Fibroblast of pulmonary artery (primary cell): ENCODE data around the gene PLEK2.
"Not testable (repeated sequence)": the region's sequence is repeated elsewhere in the genome, so short reads cannot be mapped to it uniquely, and the experiment has no call there.

Experiments
- DNase-seq: peaks from one replicate; pipeline ENCODE4 v3.0.0-alpha.2; 2010; ENCODE audit warnings: low read depth
- H3K4me3 ChIP-seq: replicated peaks from 2 replicates; pipeline ENCODE4 v1.5.1; 2011; ENCODE audit warnings: low read depth, mild to moderate bottlenecking, control low read depth, low read length, moderate library complexity
- TF ChIP-seq, protein P1 (sequence below): IDR thresholded peaks from 2 replicates; pipeline ENCODE4 v1.5.1; 2011; ENCODE audit warnings: mild to moderate bottlenecking, control low read depth, low read length, inconsistent platforms; ENCODE audit errors: missing control alignments

Gene PLEK2

GRCh38 chr14:67352055-67352454, 59.9 kb downstream of the PLEK2 start:
- TF ChIP-seq, protein P1, sequence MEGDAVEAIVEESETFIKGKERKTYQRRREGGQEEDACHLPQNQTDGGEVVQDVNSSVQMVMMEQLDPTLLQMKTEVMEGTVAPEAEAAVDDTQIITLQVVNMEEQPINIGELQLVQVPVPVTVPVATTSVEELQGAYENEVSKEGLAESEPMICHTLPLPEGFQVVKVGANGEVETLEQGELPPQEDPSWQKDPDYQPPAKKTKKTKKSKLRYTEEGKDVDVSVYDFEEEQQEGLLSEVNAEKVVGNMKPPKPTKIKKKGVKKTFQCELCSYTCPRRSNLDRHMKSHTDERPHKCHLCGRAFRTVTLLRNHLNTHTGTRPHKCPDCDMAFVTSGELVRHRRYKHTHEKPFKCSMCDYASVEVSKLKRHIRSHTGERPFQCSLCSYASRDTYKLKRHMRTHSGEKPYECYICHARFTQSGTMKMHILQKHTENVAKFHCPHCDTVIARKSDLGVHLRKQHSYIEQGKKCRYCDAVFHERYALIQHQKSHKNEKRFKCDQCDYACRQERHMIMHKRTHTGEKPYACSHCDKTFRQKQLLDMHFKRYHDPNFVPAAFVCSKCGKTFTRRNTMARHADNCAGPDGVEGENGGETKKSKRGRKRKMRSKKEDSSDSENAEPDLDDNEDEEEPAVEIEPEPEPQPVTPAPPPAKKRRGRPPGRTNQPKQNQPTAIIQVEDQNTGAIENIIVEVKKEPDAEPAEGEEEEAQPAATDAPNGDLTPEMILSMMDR: no peak
- DNase-seq: no peak
- H3K4me3 ChIP-seq: no peak overlapping the region

GRCh38 chr14:67345583-67345982, 66.4 kb downstream of the PLEK2 start:
- DNase-seq: no peak
- H3K4me3 ChIP-seq: no peak overlapping the region
- TF ChIP-seq, protein P1: no peak

DNA sequence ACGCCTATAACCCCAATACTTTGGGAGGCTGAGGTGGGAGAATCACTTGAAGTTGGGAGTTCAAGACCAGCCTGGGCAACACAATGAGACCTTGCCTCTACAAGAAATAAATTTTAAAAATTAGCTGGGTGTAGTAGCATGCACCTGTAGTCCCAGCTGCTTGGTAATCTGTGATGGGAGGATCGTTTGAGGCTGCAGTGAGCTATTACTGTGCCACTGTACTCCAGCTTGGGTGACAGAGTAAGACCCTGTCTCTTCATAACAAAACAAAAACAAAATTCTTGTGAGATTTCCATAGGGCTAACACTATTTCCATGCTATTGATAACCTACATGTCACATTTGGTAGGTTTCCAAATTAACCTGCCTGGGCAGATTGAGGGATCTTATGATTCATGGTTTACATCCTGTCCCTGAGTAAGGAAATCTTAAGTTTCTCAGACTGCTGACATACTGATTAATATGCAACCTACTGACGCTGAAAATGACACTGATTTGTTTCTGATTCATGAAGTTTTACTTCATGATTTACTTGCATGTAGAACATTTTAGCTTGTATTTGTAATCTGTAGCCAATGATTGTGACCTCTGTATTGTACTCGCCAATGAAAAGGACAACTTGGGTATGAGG, 68.2 kb downstream of the PLEK2 start:
- no peak for DNase-seq
- TF ChIP-seq, protein P1: no peak
- H3K4me3 ChIP-seq: no peak overlapping the region

DNA sequence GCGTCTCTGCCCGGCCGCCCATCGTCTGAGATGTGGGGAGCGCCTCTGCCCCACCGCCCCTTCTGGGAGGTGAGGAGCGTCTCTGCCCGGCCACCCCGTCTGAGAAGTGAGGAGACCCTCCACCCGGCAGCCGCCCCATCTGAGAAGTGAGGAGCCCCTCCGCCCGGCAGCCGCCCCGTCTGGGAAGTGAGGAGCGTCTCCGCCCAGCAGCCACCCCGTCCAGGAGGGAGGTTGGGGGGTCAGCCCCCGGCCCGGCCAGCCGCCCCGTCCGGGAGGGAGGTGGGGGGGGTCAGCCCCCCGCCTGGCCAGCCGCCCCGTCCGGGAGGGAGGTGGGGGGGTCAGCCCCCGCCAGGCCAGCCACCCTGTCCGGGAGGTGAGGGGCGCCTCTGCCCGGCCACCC, 70.7 kb downstream of the PLEK2 start:
- not testable (repeated sequence) for DNase-seq, H3K4me3 ChIP-seq
